ENCODE results near the gene AGBL1.
A peak's percentile ranks its signal among the peaks of the same experiment; 100 is the strongest.

AGBL1 gene

DNA sequence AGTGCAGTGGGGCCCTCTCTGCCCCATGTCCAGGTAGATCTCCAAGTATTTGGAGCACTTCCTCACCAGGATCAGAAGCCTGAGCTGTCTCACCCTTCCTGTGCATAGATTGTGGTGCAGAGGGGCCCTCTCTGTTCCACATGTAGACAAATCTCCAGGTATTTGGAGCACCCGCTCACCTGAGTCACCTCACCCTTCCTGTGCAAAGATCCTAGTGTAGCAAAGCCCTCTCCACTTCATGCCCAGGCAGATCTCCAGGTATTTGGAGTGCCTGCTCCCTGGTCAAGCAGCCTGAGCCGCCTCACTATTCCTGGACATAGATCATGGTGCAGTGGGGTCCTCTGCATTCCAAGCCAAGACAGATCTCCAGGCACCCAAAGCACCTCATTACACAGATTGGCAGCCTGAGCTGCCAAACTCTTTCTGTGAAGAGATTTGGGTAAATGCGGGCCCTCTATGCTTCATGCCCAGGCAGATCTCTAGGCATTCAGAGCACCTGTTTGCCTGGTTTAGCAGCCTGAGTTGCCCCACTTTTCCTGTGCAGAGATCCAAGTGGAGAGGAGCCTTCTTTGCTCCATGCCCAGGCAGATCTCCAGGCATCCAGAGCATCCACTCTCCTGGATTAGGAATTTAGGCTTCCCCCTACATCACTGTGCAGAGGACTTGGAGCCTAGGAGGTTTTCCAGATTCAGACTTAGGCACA, 249.8 kb downstream of the AGBL1 start:
- DNase-seq, result no peak

DNA sequence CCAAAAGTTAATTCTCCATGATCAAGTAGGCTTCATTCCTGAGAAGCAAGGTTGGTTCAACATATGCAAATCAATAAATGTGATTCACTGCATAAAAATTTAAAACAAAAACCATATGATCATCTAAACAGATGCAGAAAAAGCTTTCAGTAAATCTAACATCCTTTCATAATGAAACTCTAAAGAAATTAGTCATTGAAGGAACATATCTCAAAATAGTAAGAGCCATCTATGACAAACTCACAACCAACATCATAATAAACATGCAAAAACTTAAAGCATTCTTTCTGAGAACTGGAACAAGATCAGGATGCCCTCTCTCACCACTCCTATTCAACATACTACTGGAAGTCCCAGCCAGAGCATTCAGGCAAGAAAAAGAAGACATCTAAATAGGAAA, 254.1 kb downstream of the AGBL1 start:
- no peak for DNase-seq

DNA sequence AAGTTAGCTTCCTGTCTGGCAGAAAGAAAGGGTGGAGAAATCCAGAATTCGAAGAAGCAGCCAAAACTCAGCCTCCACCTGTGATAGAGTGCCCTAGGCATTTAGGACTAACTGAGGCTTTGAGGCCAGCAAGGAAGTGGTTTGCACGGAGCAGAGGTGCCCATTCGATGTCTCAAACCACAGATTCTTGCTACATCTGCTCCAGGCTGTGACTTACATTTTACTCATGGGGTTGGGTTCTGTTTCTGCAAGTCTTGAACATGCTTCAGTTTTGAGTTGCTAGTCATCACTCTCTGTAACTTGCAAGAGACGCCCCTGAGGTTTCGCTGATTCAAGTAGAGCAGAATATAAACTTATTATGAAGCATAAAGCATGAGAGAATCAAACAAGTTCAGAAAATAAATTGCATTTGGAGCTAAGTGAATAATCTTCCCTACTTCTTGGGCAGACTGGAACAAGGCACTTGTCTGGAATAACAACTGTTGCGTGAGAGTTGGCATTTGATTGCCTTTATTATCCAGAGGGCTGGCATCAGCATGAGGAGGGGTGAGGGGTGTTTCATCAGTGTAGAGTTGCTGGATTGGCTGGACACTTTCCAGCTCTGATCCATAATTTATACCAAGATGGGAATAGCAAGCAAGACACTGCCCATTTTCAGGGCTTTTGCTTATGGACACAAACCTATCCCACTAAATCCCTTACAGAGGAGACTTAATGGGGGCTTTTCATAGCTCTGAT, 256.5 kb downstream of the AGBL1 start:
- DNase-seq, result no peak

DNA sequence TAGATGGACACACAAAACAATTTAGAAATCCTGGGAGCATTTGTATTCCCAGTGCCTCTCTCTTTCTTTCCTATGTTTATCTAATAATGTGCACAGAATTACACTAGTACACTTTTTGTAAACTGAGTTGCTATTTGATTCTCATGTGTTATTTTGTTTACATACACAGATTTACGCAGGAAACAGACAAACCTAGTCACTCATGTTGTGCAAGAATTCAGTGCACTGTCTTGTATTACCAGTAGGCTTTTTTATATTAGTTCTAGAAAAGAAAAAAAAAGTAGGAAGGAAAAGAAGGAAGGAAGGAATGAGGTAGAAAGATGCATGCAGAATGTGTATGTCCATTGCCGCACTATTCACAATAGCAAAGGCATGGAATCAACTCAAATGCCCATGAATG, 257.4 kb downstream of the AGBL1 start:
- DNase-seq, result no peak

DNA sequence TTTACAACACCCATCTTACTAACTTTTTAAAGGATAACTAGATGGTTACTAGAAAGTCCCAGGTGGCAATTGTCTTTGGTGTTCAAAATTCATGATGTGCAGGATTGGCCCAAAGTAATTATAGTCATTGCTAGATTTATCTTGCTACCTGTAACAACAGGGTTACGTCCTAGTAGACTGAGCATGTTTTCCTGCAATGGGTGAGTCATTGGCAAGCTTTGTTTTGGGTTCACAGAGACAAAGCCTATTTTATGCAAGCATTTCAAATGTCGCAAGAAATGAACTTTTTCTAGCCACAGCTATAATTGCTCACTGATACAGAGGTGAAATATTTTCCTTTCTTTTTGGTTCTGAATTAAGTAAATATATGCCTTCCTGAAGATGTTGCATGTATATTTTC, 267.6 kb downstream of the AGBL1 start:
- DNase-seq, result no peak

DNA sequence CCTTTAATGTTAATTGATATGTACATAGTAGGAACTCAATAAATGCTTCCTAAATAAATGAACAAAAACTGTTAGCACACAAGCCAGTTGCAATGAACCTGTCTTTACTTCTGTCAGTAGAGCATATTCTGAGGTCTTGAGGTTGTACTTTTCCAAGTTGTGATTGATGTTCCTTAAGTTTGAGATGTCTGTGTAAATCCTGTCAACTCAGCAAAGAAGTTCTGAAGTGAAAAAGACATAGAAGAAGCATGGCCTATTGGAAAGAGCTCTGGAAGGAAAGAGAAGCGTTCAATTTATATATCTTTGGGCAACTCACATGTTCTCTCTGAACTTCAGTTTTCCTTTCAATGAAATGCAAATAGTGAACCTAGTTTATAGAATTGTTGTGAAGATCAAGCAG, 269.9 kb downstream of the AGBL1 start:
- DNase-seq, result no peak

DNA sequence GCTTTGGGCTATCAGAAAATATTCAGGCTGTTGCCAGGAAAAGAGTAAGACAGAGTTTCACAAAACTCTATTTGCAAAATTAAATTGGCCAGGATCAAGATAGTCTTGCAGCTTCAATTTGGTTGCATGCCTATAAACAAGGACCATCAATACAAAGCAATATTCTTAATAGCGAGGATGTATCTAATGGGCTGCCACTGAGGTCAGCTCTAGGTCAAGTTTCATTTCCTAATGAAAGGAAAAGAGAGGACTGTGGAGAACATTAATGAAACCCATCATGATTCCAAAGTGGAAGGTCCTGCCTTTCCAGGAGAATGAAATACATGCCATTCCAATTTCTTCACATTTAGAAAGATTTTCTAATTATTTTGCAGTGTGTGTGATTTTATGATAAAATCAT, 273.5 kb downstream of the AGBL1 start:
- no peak for DNase-seq

DNA sequence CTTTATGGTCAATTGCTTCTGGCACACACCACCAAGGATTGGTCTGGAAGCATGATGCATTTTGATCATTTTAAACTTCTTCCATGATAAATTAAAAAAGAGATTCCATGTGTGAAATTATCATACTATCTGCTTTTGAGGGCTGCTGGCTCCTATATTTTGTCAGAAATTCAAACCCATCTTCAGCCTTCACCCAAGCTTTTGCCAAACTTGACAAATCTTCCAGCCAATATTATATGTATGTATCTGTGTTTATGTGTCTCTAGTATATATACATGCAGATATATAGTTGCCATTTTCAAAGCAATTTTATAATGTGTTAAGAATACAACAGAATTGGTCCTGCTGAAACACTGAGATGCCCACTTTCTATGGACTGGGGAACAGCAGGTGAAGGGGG, 275.7 kb downstream of the AGBL1 start:
- no peak for DNase-seq

DNA sequence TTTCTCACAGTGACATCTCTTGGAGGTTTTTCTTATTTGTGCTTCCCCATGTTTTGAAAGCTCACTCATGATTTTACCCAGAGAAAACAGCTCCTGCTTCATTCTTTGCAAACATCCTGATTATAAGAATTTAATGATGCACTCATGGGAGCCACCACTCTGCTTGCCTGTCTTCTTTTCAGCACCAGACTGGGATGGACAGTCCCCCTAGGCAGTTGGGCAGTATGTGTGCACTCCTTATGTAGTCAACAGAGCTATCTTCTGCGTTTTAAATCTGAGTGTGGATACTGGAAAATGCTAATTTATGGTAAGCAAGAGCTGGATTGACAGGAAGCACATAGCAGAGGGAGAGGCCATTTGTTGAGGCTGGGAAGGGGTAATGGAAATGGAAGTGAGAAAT, 276.1 kb downstream of the AGBL1 start:
- DNase-seq, result no peak

DNA sequence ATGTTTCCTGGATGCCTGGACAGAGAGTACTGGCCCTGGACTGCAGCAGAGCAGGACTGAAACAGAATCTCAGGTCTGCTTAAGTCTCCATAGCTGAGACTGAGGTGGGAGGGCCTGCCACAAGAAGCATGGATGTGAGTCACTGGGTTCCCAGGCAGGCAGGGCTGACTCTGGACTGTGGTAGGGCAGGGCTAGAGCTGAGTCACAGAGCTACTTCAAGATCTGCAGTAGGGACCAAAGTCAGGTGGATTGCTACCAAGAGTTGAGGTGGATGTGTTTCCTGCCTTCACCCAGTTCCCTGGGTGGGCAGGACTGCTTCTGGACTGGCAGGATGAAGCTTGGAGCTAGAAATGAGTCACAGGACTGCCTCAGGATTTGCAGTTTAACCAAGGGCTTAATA, 282.9 kb downstream of the AGBL1 start:
- no peak for DNase-seq

DNA sequence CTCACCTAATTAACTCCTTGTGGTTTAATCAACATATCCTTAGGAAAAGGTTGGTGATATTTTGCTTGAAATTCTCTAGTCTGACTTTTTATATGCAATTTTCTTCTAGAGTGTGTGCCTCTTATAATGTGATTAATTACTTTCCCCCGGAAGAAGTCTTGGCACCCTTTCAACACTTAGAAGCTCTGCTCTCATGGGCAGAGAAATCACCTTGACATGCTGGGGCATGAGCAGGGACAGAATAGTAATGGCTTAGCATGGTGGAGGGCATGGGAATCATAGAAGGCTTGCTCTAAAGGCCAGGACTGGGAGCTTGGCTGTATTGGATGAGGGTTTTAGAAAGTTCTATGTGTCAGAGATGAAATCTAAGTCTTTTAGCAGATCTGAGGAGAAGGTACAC, 293.5 kb downstream of the AGBL1 start:
- DNase-seq, result no peak

DNA sequence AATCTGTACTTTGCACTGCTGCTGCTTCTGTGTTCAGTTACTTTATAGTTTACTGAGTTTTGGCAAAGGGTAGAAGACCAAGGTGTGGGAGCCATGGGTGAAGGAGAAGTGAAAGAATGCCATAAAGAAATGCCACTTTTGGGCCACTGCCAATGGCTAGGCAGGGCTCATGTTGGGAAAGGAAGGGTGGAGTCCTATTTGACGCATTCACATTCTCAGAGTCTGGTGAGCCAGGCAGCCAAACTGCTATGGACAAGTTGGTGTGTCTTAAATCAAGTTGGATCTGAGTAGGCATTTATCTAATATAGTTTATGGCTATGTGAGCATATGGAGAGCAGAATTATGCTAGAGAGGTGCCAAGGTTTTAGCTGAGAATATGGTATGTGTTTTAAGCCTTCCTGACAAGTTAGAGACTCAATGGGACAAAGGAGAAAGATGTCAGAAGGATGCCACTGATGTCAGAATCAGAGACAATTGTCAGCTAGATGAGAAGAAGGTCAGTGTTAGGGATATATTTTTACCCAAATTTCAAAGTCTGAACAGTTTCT, 296.1 kb downstream of the AGBL1 start:
- no peak for DNase-seq

DNA sequence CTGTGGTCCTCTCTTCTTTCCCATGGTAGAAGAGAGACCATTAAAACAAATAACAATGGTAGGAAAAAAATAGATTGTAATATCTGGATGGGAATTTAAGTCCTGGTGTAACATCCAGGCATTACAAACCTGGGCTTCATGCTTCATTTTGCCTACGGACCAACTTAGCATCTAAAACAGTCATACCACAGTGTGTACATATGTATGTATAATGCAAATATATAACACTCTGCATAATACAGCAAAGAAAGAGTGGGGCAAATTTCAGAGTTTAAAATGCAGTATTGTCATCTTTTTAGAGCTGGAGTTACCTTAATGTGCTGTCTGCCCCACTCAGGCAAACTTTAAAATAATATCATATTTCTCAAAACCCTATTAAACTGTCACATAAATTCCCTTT, 298.2 kb downstream of the AGBL1 start:
- no peak for DNase-seq

DNA sequence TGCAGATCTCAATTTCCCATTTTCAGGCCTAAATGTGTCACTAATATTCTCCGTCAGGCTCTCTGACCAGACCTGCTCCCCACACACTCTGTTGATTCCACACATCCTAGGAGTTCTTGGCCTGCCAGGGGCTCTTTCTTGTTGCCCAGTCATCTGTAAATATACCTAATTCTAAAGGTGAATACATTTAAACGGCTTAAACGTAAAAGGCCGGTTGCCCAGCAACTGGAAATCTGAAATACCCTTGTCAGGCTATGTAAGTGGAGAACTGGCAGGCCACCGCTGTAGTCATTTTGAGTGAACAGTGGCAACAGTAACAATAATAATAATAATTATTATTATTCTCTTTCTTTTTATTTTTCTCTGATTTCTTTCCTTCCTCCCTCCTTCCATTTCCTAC, 302.7 kb downstream of the AGBL1 start:
- peak; percentile 1 to 14 for DNase-seq

DNA sequence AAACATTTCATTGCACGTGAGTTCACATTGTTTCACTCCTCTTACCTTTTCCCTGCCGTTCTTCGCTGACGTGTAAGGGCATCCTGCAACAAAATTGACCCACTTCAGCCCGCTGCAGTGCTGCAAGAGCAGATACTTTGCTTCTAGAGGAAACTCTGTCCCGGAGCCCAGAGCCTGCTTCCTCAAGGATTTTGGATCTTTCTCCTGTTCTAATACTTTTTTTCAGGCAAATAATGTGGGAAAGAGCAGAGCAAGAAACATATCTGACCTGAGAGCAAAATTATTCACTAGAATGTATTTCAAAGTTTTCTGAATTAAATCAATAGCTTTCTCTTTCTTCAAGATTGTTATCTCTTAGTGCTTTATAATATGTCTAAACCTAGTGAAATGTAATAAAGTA, 303.9 kb downstream of the AGBL1 start:
- DNase-seq, result no peak

DNA sequence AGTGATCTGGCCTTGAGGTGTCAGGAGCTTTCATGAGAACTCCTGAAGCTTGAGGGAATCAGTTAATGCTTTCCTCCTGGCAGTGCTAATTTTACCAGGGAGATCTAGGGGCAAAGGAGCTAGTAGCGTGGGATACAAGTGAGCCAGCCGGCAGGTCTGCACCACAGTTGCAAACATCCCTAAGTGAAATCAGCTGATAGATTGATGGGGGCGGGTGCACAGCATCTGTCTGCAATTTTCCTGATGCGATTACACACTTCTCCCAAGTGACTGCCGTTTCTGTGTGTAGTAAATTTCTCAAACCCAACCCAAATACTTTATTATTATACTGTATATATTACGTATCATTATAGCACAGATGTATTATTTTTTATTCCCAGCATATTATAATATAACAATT, 304.5 kb downstream of the AGBL1 start:
- no peak for DNase-seq

DNA sequence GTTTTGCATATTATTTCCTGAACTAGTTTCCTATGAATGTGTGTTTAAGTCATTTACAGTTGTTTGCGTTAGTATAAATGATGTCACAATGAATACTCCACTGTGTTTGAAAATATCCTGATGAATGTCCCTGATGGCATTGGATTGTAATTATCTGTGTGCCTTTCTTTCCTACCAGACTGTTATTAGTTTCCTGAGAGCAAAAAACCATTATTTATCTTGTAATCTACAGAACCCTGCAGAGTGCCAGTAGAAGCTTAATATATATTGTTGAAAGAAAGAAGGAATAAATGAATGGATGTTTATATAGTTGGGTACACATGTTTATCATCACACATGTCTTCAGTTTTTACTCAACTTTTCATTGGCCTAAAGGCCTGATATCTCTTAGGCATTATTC, 312.6 kb downstream of the AGBL1 start:
- no peak for DNase-seq

DNA sequence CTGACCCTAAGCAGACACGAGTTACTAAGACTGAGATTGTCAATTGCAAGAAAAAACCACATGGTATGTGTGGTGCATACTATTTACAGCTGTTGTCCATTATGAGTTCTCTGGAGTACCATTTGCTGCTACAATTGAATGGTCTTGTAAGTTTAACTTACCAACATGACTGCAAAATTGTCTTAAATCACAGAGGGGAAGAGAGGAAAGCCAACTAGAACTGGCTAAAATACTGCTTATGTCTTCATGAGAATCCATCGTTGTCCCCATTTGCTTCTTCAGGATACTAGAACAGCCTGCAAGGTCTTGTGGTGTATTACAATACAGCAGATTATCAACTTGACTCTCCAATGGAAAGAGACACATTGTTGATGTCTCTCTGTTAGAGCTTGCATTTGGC, 313.2 kb downstream of the AGBL1 start:
- DNase-seq, result no peak

DNA sequence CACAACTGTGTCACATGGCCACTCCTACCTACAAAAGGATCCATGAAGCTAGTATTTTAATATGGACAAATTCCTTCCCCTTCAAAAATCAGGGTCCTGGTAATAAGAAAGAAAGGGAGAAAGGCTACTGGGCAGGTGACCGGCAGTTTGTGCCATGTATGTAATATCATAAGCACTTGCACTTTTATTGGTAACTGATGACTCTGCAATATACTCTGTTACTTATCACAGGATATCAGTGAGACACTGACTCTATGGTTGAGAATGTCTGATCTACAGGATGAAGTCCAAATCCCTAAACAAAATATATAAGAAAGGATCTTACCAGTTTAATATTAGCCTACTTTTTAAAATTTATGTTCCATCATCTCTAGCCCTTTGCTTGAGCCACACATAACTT, 315.2 kb downstream of the AGBL1 start:
- no peak for DNase-seq

DNA sequence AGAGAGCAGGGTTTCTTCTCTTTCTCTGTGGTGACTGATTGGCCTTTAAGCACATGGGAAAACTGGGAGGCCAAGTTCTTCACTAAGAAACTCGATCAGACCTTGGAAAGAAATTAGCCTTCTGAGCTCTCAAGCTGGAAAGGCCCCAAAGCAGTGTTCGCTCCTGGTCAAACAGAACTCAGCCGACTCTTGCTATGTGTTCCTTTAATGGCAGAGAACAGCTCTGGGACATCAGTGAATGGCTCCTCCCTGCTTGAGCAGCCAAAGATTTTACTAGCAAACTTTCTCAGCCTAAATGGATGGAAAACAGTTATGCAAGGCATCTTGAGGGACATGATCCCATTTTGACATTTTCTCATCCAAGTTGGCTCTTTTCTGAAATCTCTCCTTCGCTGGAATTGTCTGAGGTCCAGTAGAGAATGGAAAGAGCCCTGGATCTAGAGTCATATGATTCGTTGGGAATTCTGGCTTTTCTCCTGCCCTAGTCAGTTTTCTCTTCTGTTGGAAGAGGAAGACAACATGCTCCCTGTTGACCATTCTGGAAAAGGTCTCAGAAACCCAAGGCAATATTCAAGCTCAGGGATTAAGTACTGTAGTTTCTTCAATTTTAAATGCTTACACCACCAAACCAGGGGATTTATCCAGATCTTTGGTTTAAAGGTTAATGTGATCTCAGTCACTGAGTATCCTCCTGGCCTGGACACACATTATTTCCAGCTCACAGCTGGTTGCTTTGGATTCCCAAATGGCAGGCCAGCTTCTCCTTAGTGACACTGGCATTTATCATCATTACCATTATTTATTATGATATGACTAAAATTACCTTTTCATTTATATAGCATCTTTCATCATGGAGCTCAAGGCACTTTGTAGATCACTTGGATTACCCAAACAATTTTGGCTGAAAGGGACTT, 319.6 kb downstream of the AGBL1 start:
- DNase-seq, result no peak

DNA sequence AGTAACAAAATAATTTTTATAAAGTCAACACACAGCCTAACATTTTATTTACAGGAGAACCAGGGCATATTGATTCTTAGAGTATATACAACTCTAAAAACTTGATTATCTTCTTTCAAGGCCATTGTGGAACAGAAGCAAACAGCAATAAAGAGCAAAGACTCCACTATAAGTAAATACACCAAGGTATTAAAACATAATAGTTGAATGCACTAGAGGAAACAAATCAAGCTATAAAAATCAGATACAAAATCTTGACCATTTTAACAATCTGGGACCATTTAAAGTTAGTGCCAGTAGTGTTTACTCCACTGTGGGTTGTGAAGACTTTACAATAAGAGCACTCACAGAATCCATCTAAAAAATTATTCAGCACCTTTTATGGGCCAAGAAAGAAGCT, 323.6 kb downstream of the AGBL1 start:
- no peak for DNase-seq

DNA sequence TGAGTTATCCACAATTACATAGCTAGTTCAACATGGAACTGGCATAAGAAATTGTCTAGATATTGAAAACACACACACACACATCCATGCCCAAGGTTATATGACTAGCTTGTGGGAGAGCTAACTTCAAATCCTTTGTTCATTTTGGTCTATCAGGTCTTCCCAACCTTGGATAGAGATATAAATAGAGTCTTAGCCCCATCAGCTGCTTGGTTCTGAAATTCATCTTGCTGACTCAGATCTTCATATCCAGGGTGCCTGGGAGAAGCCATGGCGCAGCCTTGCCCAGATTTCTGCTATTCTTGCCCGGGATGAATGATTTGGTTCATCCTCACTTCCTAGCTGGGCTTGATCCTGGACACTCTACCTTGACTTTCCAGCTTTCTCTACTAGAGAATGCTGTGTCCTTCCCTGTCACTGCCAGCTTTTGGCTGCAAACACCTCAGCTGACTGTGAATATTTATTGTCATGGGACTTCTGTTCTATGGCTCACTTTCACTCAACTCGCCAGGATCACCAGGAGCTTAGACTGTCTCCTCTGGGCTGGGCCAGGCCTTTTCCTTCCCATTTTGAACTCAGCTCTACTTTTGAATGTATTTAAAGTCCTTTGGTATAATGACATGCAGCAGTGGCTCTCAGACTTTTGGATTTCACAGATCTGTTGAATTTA, 324.4 kb downstream of the AGBL1 start:
- DNase-seq, result no peak

DNA sequence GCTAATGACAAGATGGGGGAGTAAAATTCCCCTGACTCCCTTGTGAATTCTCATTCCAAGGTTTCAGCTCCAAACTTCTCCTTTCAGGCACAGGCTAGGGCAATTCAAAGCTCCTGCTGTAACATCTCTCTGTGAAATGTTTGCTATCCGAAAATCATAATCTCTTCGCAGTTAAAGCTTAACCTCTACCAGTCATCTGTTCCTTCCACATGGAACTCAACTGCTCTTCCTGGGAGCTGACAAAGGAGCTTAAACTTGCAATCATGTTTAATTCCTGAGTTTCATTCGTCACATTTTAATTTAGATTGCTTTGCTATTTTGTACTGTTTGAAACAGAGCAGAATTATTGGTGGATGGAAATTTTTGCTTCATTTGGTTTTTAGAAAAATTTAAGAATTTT, 328.6 kb downstream of the AGBL1 start:
- DNase-seq, result no peak
